Right hindlimb (tissue), 1 donor: ENCODE measurements around the gene HLA-DQA2.
"Not testable (repeated sequence)": the region's sequence is repeated elsewhere in the genome, so short reads cannot be mapped to it uniquely, and the experiment has no call there.

Source experiments
- DNase-seq: peaks from one replicate; pipeline ENCODE4 v3.0.0-alpha.2; 2018

The HLA-DQA2 gene

DNA sequence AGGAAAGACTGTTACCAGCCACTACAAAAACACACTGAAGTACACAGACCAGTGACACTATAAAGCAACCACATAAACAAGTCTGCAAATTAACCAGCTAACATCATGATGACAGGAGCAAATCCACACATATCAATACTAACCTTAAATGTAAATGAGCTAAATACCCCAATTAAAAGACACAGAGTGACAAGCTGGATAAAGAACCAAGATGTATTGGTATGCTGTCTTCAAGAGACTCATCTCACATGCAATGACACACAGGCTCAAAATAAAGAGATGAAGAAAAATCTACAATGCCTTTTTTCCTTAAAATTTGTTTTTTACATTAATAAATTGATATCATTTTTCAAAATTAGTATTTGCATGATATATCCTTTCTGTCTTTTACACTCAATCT lies 41.7 kb downstream of the HLA-DQA2 start:
- DNase-seq, result not testable (repeated sequence)

- peak; percentile 36 for DNase-seq
These were observed 44.8 kb downstream of the HLA-DQA2 start for GRCh38 chr6:32785781-32786533.

GRCh38 chr6:32790306-32790705 lies 49.1 kb downstream of the HLA-DQA2 start:
- no peak for DNase-seq

- DNase-seq, result no peak
These were observed 51.8 kb downstream of the HLA-DQA2 start for GRCh38 chr6:32792901-32793435.

DNA sequence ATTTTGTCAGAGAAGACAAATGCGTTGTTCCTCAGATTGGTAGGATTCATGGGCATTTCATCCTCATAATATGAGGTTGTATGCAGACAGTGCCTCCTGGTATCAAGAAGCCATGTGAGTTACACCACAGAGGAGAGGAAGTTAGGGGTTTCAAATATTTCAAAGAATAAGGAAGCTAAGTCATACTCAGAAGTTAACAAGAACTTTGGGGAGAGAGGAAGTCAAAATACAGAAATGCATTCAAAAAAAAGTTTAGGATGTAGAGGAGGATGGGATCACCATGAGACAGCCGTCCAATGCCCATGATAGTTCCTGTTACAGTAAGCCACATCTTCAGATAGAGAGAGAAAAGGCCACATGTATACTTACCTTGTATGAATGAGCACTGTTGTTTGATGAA lies 53.3 kb downstream of the HLA-DQA2 start:
- no peak for DNase-seq
